MCF 10A (cell line): Measurements from ENCODE around the gene RUSC2. TPM values are rescaled to one million over a fixed set of nuclear protein-coding genes. Genes with fewer than 3 reads are reported as not detected.
A peak's percentile ranks its signal among the peaks of the same experiment; 100 is the strongest.

Experiments used
- BruUV-seq: library from RNA; stranded (reverse); fragments of 400-500 nt; replicated peaks from 2 replicates; lab custom pipeline; 2021; lab: Mats Ljungman, UMichigan
- CTCF ChIA-PET: fragments of 300-600 bp; sonication (Branson Sonifier 250); formaldehyde crosslinking; extraction: SDS; loops from one replicate; lab custom pipeline; 2021; ENCODE audit warnings: antibody characterized with exemption, inconsistent platforms; lab: Yijun Ruan, JAX
- POLR2A ChIA-PET: fragments of 300-600, 350-650 bp; sonication (Branson Sonifier 250); formaldehyde crosslinking; extraction: SDS; loops from one replicate; lab custom pipeline; 2020; ENCODE audit warnings: antibody characterized with exemption, inconsistent platforms; lab: Yijun Ruan, JAX
- DNase-seq: peaks from one replicate; pipeline ENCODE4 v3.0.0-alpha.2; 2018; ENCODE audit not compliant: unreplicated experiment
- H3K27ac Mint-ChIP-seq: one replicate; pipeline ENCODE4 v1.8.0; 2022; ENCODE audit warnings: mild to moderate bottlenecking, low read depth, mixed read lengths; ENCODE audit not compliant: unreplicated experiment
- H3K27me3 Mint-ChIP-seq: one replicate; pipeline ENCODE4 v1.8.0; 2022; ENCODE audit warnings: mixed read lengths; ENCODE audit not compliant: insufficient read depth, unreplicated experiment
- H3K36me3 Mint-ChIP-seq: one replicate; pipeline ENCODE4 v1.8.0; 2022; ENCODE audit warnings: mild to moderate bottlenecking, moderate library complexity, mixed read lengths; ENCODE audit not compliant: insufficient read depth, unreplicated experiment
- H3K4me1 Mint-ChIP-seq: one replicate; pipeline ENCODE4 v1.8.0; 2022; ENCODE audit warnings: mixed read lengths; ENCODE audit not compliant: insufficient read depth, unreplicated experiment
- H3K4me3 Mint-ChIP-seq: one replicate; pipeline ENCODE4 v1.8.0; 2022; ENCODE audit warnings: mild to moderate bottlenecking, moderate library complexity, mixed read lengths; ENCODE audit not compliant: unreplicated experiment
- H3K9me3 Mint-ChIP-seq: one replicate; pipeline ENCODE4 v1.8.0; 2022; ENCODE audit warnings: mixed read lengths; ENCODE audit not compliant: unreplicated experiment
- CTCF ChIP-seq: fragments of 200-600 bp; IDR thresholded peaks from one replicate; pipeline ENCODE4 v1.8.0; 2022; ENCODE audit warnings: antibody characterized with exemption, mild to moderate bottlenecking; ENCODE audit not compliant: unreplicated experiment
- intact Hi-C: fragments of 100-400 bp; cut with micrococcal nuclease; formaldehyde crosslinking; loops from 2 replicates; pipeline ENCODE4 v1.14.1; 2022
- total RNA-seq: library from RNA; stranded (reverse); gene quantifications from 2 replicates; pipeline ENCODE4 v1.2.3, GENCODE V29; 2022

RUSC2 gene
- total RNA-seq, 1 experiment from 2014 or later: 30.5 TPM

DNA sequence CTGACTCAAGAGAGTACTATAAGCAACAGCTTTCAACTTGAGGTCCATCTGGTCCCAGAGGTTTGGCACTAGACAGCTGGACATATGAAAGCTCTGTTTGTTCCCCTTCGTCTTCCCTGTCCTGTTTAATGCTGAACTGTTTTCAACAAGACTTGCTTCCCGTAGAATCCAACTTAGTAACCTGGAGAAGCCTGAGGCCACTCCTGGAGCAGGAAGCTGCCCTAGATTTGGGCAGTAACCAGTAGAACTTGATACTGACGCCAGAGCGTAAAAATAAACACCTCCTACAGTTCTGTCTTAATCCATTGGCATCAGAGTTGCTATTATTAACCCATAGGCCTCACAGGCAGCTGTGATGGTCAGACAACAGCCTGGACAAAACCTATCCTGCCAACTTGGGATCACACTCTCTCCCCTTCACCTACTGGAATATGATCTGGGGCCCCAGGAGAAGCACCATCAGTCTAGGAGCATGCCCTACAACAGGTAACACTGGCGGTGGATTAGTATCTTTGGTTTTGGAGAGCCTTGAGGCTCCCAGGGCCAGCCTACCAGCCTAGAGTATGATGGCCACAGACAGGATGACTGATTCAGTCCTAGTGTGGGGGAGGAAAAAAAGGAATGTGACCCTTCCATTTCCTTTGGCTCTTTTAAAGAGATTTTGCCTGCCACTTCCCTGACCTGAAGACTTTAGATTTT lies 29.2 kb downstream of the RUSC2 start:
- ChIA-PET CTCF (interaction anchor here (0.6 to 3.6 kb wide), 8 partner anchors 10 to 145 kb away, joined by 3 to 19 read pairs (median 4); partner anchors contain the start of gene RUSC2), POLR2A (interaction anchor here (0.6 to 6.2 kb wide), 17 partner anchors 8 to 498 kb away, joined by 3 to 33 read pairs (median 3); partner anchors contain the start of genes ARHGEF39, ATOSB, RUSC2 and VCP)
- no peaks in the 10 kb centered on the region for H3K36me3 Mint-ChIP-seq
- intact Hi-C loops: no loop called here
- H3K27me3 Mint-ChIP-seq: no peaks in the 10 kb centered on the region
- peak overlapping the region; percentile 89 for H3K27ac Mint-ChIP-seq
- no peak overlapping the region for H3K4me3 Mint-ChIP-seq
- DNase-seq: peak; percentile 62
- TF ChIP-seq CTCF: no peak
- BruUV-seq: no TSS peak
- H3K9me3 Mint-ChIP-seq: no peaks in the 10 kb centered on the region
- peaks cover 46% of the 10 kb centered on the region for H3K4me1 Mint-ChIP-seq

DNA sequence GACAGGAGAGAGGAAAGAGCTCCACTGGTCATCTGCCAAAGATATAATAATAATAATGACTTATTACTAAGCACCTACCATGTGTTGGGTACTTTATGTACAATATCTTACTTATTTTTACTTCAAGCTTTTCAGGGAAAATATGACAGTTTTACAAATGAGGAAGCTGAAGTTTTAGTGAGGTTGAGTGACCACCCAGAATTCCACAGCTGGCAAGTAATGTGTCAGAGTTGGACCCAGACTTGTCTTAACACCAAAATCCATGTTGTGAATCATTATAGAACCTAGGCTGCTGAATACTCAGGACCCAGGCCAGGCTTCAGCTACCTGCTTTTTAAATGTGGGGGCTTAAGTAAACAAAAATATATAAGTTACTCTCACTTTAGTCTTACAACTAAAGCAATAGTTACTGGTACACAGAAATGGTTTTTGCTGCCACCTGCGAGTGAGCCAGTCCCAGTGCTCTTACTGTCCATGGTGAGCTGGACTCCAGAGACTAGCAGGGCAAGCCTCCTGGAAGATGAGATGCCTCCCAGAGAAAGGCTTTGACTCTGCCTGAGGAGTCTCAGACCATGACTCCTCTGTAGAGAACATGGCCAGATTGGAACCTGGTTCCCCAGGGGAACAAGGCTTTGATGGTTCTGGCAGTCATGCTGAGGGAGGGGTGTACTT lies 29.9 kb downstream of the RUSC2 start:
- H3K27ac Mint-ChIP-seq: peak overlapping the region; percentile 89
- intact Hi-C loops: no loop called here
- no TSS peak for BruUV-seq
- ChIA-PET CTCF (interaction anchor here (0.6 to 2.8 kb wide), 2 partner anchors 19 to 144 kb away, joined by 3 to 14 read pairs; no protein-coding TSS in a partner anchor), POLR2A (interaction anchor here (0.6 to 6.2 kb wide), 14 partner anchors 9 to 499 kb away, joined by 3 to 33 read pairs (median 3); partner anchors contain the start of genes ARHGEF39, ATOSB, RUSC2 and VCP)
- H3K4me3 Mint-ChIP-seq: no peak overlapping the region
- no peaks in the 10 kb centered on the region for H3K36me3 Mint-ChIP-seq
- no peak for TF ChIP-seq CTCF
- H3K4me1 Mint-ChIP-seq: peaks cover 39% of the 10 kb centered on the region
- H3K9me3 Mint-ChIP-seq: no peaks in the 10 kb centered on the region
- no peaks in the 10 kb centered on the region for H3K27me3 Mint-ChIP-seq
- DNase-seq: no peak

DNA sequence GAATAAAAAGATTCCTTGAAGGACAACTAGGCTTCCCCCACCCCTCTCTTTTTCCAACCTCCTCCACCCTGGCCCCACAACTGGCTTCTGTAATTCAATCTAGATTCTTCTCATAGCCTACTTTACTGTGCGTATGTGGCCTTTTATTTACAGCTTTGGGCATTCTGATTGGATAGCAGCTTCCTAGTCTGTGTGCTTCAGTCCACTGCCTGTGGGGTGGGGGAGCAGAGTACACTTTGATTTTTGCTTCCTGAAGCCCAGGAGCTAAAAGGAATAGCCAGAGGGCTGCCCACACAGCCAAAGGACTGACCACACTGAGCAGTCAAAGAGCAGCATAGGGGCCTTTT lies 30.4 kb downstream of the RUSC2 start:
- BruUV-seq: no TSS peak
- no peak for TF ChIP-seq CTCF
- Mint-ChIP-seq H3K36me3 (no peaks in the 10 kb centered on the region), H3K4me3 (no peak overlapping the region), H3K27ac (peak overlapping the region; percentile 89), H3K4me1 (peaks cover 39% of the 10 kb centered on the region), H3K9me3 (no peaks in the 10 kb centered on the region), H3K27me3 (no peaks in the 10 kb centered on the region)
- ChIA-PET CTCF (no interaction called here), POLR2A (interaction anchor here (0.6 to 6.2 kb wide), 7 partner anchors 9 to 559 kb away, joined by 3 to 30 read pairs (median 3); partner anchors contain the start of gene VCP)
- DNase-seq: no peak
- intact Hi-C loops: no loop called here

DNA sequence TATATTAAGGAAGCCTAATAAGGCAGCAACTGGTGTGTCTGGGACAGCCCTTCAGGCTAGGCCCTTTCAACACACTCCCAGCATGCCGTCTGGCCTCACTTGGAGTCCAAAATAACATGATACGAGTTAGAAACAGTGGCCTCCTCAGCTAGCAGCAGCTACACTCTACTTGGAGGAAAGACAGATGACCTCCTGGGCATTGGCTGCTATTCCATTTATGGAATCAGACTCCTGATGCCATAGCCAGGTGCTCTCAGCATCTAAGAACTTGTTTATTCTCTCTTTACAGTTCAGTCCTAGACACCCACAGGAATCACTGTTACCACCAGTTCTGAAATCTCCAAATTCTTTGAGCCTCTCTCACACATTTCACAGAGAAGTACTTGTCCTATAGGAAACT lies 31.8 kb downstream of the RUSC2 start:
- TF ChIP-seq CTCF: no peak
- Mint-ChIP-seq H3K27me3 (no peaks in the 10 kb centered on the region), H3K27ac (peak overlapping the region; percentile 29), H3K9me3 (no peaks in the 10 kb centered on the region), H3K36me3 (no peaks in the 10 kb centered on the region), H3K4me1 (peaks cover 42% of the 10 kb centered on the region), H3K4me3 (no peak overlapping the region)
- CTCF ChIA-PET: interaction anchor here (0.7 to 1.7 kb wide), 2 partner anchors 10 to 17 kb away, joined by 3 to 5 read pairs; no protein-coding TSS in a partner anchor
- POLR2A ChIA-PET: interaction anchor here (0.6 to 1.0 kb wide), 2 partner anchors 11 to 388 kb away, joined by 4 read pairs; partner anchors contain the start of gene SPAAR
- DNase-seq: no peak
- BruUV-seq: no TSS peak
- intact Hi-C loops: no loop called here
